DMS79 (cell line): ENCODE results near the gene STARD4.

Experiments
- DNase-seq: peaks from one replicate; lab custom pipeline; 2025; lab: John Stamatoyannopoulos, UW

The STARD4 gene

DNA sequence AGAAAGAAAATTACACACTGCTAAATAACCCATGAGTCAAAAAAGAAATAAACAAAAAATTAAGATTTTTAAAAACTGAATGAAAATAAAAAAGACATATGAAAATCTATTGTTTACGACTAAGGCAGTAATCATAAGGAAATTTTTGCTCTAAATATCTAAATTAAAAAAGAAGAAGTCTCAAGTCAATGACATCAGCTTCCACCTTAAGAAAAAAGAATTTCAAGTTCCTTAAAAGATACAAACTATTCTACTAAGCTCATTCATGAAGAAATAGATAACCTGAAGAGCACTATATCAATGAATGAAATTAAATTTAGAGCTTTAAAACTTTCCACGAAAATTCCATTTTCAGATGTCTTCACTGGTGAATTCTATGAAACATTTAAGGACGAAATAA lies 15.7 kb upstream of the STARD4 start:
- no peak for DNase-seq

DNA sequence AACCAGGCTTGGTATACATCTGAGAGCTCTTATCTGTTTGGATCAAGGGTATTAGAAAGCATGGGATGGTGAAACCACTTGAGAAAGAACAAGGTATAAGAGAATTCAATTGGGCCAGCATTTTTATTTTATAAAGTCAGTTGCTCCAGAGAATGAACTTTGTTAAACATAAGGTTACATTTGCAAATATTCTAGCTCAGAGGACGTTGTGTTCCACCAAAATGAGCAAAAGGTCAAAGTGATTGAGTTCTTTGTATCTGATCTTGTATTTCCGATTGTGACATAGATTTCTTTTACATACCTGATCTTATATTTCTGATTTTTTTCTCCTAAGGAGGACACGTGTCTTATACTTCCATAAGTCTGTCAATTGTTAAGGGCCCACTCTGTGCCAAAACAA lies 8.6 kb upstream of the STARD4 start:
- DNase-seq: no peak

DNA sequence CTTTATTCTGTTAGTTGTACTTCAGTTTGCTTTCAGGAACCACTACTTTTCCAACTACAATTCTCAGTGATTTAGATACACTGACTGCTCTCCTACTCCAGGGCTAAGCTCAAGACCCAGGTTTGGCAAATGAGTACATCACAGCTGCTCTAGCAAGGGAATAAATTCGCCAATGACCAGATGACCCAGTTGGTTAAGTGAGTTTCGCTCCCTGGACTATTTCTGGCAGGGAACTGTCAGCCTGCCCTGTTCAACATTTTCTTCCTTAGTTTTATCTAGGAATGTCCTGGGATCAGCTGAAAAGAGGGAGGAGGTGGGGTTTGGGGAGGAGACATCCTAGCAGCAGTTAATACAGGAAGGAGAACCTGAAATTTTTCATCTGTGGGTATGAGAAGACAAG lies 6.4 kb upstream of the STARD4 start:
- no peak for DNase-seq

DNA sequence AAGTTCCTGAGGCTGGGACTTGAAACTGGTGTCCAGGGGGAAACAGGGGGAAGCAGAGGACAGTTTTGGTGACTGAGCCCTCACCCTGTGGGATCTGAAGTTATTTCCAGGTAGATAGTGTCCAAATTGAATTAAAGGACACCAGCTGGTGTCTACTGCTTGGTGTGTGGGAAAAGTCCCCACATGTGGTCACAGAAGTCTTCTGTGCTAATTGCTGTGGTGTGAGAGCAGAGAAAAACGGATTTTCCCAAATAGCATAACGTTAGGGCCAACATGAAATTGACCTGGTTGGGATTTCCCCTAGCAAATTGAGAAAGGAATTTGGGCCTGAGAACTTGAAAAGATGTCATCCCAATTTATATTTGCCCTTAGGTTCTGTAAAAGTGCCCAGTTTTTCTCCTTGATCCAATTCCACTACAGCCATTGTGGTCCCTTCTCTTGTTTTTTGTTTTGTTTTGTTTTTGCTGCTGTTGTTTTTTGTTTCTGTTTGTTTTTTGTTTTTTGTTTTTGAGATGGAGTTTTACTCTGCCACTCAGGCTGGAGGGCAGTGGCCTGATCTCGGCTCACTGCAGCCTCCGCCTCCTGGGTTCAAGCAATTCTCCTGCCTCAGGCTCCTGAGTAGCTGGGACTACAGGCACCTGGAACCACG lies 5.6 kb upstream of the STARD4 start:
- no peak for DNase-seq

DNA sequence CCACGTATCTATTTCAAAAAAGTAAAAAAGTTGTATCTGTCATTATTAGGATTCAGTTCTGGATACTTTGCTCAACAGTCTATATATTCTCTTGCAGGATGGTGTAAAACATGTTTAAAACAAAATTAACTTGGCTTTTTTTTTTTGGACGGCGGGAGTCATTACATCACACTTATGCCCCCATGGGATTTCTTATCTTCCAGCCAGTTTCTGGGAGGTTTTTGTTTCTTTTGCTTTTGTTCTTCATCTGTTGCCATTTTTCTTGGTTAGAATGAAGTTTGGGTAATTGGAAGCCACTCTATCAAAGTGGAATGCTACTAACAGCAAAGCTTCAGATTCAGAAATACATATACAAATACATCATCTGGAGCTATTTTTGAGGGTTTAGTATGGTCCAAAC lies 1.8 kb upstream of the STARD4 start:
- no peak for DNase-seq

DNA sequence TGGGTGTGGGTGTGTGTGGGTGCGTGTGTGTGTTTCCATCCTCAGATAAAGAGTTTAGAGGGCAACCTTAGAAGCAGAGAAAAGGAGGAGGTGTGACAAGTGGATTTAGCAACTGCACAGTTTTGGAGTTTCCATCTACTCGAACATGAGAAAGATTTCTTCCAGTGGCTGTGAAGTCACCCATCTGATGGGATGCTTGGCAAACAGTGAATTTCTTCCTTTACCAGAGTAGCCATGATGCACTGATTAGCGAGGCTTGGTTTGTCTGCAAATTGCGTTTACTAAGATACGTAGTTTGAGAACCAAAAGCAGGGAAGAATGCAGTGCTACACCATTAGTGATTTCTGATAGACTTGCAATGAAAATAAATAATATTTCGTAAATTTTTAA lies 791 bp upstream of the STARD4 start:
- no peak for DNase-seq

DNA sequence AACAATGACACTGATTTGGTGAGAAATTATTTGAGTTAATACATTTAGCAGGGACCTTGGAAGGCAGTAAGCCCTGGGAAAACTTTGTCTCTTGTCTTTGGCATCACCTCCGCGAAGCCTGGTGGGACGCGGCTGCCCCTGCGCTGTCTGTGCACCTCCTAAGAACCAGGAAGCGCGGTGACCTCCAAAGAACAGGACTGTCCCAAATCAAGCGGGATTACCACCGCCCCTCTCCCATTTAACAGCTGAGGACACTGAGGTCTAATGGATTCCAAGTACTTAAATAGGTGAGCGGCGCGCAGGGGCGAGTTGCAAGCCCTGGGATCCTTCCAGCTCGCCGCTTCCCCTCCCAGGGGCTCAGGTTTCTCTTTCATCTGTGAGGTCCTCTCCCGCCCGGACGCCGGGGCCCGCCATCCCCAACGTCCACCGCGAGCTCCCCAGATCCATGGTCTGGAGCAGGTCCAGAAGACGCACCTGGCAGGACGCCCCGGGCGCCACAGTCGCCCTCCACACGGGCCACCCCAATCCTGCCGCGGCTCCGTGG lies 432 bp downstream of the STARD4 start:
- DNase-seq: no peak

DNA sequence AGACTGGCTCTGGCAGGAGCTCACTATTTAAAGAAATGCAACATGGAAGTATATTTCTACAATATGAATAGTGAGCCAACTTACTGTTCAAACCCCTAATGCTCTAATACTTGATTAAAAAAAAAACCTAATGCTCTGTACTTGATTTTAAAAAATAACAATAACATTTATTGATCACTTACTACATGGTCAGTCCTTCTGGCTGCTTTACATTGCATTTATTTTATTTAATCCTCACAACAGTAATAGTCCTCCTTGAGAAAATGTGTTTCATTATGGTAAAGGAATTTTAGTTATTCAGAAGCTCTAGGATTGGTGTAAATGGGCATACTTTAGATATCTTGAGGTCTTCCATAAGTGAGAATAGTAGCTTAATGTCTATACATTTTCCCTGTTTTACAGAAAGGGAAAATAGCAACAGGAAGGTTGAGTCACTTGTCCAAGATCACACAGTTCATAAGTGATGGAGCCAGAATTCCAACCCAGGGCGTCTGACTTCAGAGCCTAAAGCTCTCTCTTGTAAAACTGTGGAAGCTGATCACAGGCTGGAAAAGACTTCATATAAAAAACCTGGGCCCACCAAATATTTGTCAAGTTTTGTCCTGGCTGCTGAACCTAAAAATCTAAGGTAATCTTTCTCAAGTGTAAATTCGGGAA lies 1.0 kb downstream of the STARD4 start:
- DNase-seq: no peak

DNA sequence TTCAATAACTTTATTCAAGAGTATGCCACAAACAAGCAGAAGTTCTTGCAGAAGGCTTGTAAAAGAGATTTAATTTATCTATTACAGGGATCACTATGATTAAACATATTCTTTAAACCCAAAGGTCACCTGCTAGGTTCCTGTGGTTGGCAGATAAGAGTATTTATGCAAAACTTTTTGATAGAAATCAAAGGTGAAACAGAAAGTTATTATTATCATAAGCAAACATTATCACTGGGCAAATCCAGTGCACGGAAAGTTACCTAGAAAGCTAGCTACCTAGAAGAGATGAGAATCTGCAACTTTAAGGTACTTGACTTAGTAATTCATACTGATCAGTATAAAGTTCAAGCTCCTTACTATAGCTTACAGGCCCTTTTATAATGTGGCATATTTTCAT lies 3.2 kb downstream of the STARD4 start:
- no peak for DNase-seq

DNA sequence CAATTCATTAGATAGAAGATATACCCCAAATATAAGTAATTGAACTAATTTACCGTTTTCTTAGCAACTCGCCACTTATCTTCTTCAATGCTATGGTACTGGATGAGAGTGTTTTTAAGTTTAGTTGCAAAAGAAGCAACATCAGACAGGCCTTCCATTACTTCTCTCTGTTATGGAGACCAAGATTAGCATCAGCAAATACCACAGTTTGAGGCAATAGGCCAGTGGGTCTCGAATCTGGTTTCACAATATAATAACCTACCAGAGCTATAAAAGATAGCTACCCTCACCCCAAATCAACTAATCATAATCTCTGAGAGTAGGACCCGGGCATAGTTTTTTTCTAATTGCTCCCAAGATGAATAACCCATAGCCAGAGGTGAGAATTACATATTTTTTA lies 5.1 kb downstream of the STARD4 start:
- no peak for DNase-seq

DNA sequence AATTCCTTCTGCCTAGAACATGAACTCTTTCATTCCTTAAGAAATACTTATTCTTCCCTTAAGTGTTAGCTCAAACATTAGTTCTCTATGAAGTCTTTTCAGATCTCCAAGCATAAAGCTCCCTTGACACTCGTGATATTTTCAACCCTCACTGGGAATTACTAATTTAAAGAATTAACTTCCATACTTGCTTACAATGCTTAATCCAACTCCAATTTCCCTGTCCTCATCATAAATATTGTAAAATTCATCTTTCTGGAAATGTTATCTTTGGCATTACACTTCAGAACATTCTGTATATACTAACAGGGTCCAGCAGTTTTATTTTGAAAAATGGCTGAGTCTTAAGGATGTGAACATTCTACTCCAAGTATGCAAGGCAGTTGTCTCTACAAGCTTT lies 7.2 kb downstream of the STARD4 start:
- no peak for DNase-seq

DNA sequence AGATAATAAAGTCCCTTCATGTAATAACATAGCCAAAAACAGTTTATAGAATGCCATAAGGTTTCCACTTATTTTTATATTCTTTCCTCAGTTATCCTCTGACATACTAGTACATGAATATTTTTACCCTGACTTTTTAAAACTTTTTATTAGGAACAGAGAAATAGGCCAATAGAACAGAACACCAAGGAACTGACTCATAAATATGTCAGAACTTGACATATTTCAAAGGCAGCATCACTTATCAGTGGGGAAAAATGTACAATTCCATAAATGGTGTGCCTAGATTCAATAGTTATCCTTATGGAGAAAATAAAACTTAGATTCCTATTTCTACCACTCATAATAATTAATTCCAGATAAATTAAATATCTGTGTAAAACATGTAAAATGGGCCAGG lies 9.4 kb downstream of the STARD4 start:
- DNase-seq: no peak

DNA sequence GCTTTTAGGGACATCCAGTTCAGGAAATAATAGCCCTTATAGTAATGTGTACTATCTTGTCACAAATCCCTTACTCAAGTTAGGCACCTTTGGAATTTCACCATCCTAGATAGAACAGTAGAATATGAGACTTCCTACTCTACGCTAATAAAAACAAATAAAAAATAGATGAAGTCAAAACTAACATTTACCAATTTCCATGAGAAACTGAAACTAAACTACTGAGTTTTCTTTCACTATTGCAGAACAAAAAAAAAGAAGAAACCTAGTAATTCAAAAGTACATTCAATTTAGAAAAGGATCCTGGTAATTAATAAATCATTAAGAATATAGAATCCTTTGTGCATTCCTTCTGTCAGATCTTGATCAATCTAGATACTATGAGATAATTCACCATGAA lies 14.0 kb downstream of the STARD4 start:
- no peak for DNase-seq

DNA sequence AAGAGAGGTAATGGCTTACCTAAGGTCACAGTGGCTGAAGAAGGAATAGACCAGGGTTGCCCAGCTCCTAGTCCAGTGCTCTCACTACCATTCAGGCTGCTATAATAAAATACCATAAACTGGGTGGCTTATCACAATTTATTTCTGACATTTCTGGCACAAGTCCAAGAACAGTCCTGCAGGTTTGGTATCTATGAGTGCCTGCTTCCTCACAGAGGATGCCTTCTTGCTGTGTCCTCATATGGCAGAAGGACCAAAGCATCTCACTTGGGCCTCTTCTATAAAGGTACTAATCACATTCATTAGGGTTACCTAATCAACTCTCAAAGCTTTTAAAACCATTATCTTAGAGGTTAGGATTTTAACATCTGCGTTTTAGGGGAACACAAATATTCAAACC lies 17.2 kb downstream of the STARD4 start:
- no peak for DNase-seq

DNA sequence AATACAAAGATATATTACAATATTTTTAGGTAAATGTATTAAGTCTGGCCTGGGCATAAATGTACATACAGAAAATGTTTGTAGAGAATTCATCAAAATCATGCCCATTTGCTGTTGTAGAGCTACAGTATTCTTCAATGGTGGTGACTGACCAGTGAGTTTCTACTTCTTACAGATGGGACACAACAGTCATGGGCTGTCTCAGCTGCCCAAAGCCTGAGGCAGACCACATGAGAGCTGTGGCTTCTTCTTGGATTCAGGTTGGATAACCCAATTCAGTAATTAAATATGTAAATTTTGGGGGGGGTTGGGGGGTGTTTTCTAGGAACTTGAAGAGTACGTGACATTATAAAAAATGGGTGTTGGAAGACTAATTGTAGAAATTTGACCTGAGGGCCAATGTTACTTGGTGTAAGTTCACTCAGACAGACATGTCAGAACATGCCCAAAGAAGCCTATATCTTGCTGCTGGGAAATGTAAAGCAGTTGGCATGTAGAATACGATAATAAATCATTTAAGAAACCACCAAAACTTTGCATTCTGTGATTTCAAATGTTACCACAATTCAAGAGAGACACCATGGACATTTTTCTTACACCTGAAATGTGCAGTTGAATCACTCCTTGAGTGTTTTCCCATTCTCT lies 17.9 kb downstream of the STARD4 start:
- DNase-seq: no peak

DNA sequence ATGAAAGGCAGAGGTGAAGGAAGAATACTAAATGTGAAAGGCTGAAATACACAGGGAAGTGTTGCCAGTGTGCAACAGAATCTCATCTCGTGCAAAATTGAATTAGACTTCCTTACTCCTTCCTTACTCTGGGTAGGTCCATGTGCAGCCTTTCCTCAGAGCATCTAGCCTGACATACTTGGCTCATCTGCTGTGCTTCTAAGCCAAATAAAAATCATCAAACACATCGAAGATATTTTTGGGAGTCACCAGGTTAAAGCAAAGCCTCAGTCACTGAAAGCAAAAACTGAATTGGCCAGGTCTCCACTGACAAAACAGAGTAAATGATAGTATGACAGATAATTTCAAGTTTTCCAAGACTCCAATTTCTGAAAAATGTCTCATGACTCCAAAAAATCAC lies 19.3 kb downstream of the STARD4 start:
- DNase-seq: no peak

DNA sequence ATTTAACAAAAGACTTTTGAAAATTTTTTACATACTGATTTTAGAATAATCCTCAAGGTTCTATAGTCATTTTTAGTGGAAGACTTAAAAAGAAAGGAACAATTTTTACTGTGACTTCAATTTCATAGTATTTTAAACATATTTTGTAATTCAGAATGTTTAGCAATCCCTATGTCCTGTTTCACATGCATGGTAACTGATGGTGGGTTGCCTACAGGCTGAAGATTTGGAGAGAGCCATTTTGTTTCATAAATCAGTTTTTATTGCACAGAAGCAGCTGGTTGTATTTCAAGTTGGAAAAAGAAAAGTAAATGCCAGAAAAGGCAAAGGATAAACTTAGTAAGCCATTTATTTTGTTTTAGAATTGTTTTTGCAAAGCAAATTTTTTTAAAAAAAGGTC lies 24.0 kb downstream of the STARD4 start:
- no peak for DNase-seq

DNA sequence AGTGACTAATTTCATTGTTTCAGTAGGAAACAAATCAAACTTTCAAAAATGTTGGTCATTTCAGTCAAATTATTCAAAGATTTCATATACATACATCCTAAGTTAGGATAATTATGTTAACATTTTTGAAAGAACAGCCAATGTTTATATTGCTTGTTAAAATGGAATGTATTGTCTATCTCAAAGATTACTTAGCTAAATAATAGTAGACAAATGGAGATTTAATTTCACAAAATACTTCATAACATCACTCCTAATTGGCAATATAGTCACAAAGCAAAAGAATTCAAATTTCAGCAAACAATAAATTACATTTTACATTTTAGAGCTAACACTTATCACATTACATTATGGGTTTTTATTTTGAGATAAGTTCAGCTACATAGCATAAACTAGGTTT lies 25.4 kb downstream of the STARD4 start:
- DNase-seq: no peak

DNA sequence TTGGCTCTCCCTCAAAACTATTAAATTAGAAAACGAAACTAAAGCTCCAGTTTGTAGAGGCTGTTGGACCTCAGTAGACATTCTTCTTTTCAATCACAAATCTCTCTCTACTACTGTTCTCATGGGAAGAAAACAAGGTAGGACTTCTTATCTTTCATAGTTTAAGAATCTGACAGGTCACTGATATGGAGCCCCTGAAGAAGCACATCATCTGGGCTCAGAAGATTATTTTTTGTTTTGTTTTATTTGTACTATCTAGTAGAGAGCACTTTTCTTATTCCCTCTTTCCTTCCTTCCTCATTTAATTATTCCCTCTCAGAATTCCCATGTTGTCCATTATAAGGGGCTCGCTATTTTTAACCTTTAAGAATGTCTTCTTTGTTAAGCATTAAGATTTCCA lies 26.3 kb downstream of the STARD4 start:
- DNase-seq: no peak

DNA sequence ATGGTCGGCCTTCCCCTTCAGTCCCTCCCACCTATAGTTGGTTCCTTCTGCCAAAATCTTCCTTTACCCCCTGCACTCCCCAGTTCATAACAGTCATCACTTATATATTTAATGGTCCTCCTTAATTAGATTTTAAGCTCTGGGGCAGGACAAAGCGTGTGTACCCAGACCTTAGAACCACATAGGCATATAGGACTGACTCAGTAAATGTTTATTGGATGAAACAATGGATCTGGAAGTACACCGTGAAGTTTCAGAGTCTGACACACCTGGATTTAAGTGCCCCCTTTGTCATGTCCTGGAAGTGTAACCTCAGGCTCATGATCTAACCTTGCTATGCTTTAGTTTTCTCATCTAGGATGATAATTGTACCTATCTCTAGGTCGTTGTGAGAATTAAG lies 32.0 kb downstream of the STARD4 start:
- no peak for DNase-seq

DNA sequence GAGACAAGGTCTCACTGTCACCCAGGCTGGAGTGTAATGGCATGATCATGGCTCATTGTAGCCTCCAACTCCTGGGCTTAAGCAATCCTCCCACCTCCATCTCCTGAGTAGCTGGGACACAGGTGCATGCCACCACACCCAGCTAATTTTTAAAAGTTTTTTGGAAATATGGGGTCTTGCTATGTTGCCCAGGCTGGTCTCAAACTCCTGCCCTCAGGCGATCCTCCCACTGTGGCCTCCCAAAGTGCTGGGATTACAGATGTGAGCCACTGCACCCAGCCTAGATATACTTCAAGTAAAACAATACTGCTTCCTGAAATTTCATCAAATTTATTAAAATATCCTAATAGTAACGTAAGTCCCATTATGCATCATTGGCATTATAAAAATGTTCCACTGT lies 33.4 kb downstream of the STARD4 start:
- DNase-seq: no peak

DNA sequence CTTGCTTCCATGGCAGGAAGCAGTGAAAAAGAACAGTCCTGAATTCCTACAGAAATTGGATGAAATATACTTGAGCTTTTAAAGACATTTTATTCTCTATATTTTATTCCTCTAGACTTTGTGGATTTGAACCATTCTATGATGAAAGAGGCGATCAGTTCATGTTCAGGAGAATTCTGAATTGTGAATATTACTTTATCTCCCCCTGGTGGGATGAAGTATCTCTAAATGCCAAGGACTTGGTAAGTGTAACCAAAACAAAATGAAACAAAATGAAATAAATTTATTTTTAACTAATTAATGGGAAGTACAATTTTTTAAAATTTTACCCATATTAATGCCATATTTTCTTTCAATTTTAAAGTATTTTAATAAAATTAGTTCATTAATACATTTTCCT lies 34.1 kb downstream of the STARD4 start:
- no peak for DNase-seq

DNA sequence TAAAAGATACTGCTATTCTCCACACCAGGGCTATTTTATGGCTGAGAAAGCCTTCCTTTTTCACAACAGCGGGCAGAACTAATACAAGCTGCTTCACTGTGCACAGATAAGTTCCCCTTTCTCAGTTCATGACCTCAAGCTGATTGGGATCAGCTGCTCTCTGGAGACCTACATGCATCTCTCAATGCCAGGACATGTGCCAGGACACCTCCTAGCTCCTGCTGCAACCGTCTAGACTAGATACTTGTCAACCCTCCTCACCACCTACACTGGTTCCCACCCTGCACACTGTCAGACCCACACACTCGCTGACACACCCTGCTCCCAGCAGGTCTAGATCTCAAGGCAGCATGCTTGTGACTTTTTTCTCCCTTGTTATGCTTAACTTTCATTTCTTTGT lies 39.8 kb downstream of the STARD4 start:
- DNase-seq: no peak

DNA sequence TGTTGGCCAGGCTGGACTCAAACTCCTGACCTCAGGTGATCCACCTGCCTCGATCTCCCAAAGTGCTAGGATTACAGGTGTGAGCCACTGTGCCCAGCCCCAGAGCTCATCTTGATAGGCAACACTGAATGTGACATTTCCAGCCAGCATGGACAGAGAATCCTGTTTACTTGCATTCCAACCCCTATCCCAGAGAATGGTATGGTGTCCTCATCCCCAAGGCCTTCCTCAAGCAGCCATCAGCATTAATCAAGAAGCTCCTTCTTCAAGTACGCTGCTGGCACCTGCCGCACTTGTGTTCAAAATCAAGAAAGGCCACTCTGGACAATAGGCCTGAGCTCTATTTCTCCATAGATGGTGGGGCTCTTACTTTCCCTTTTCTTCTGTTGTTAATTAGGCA lies 40.2 kb downstream of the STARD4 start:
- DNase-seq: no peak
